Spleen (tissue), 11 donors: ENCODE results near the gene RAB10. TPM values are rescaled to one million over a fixed set of nuclear protein-coding genes. Genes with fewer than 3 reads are reported as not detected.

ENCODE experiments used
- DNase-seq: peaks from one replicate; pipeline ENCODE4 v3.0.0-alpha.2; 2020
- H3K27ac ChIP-seq, 8 donors: fragments of 200-600 bp; sonication (generic) in 7 of 8; 1 replicate in 4 of 8; 2 replicates in 4 of 8; pipeline versions ENCODE4 v1.5.0 to v1.8.0; 2016 to 2021; ENCODE audit warnings: inconsistent platforms in 4 of 8, mild to moderate bottlenecking in 4 of 8, moderate library complexity in 1 of 8
- H3K27me3 ChIP-seq, 7 donors: fragments of 200-600 bp; sonication (generic) in 6 of 7; replicated peaks in 1 of 7; 1 replicate in 4 of 7; 2 replicates in 3 of 7; pipeline versions ENCODE4 v1.5.0 to v1.8.0; 2016 to 2021; ENCODE audit warnings: inconsistent platforms in 3 of 7, mild to moderate bottlenecking in 1 of 7
- H3K36me3 ChIP-seq, 6 donors: fragments of 200-600 bp; sonication (generic) in 5 of 6; 1 replicate in 4 of 6; 2 replicates in 2 of 6; pipeline versions ENCODE4 v1.5.0 to v1.8.0; 2016 to 2021; ENCODE audit warnings: inconsistent platforms in 2 of 6
- H3K4me1 ChIP-seq, 6 donors: fragments of 200-600 bp; sonication (generic) in 5 of 6; 1 replicate in 3 of 6; 2 replicates in 3 of 6; pipeline versions ENCODE4 v1.5.0 to v1.8.0; 2016 to 2021; ENCODE audit warnings: inconsistent platforms in 3 of 6
- H3K4me3 ChIP-seq, 8 donors: fragments of 200-600 bp; sonication (generic) in 7 of 8; 1 replicate in 4 of 8; 2 replicates in 4 of 8; pipeline versions ENCODE4 v1.5.0 to v1.8.0; 2016 to 2021; ENCODE audit warnings: inconsistent platforms in 4 of 8, mild to moderate bottlenecking in 4 of 8, moderate library complexity in 2 of 8
- H3K9me3 ChIP-seq, 8 donors: fragments of 200-600 bp; sonication (generic) in 7 of 8; 1 replicate in 4 of 8; 2 replicates in 4 of 8; pipeline versions ENCODE4 v1.5.0 to v1.8.0; 2016 to 2021; ENCODE audit warnings: inconsistent platforms in 4 of 8
- POLR2A ChIP-seq, 3 donors: fragments of 450-650 bp; IDR thresholded peaks; one replicate each; pipeline ENCODE4 v1.5.1; 2017; ENCODE audit warnings: antibody characterized with exemption in 3 of 3, mild to moderate bottlenecking in 1 of 3
- POLR2AphosphoS5 ChIP-seq, 3 donors: sonication (generic); formaldehyde crosslinking; IDR thresholded peaks; one replicate each; pipeline ENCODE4 v1.5.1; 2017; ENCODE audit warnings: antibody characterized with exemption in 3 of 3
- whole genome bisulfite sequencing, 5 donors: extraction: QIAGEN DNeasy Blood & Tissue Kit in 3 of 5; methylation state at CpG; one replicate each; pipeline versions ENCODE4 v1.1.5 to v1.1.7; 2013 to 2018; 5-methylcytosine and 5-hydroxymethylcytosine counted together
- intact Hi-C: fragments of 100-400 bp; cut with DNase I; formaldehyde crosslinking; loops from one replicate; pipeline ENCODE4 v1.15.0; 2023; ENCODE audit warnings: low total_unique reads
- polyA plus RNA-seq, 3 donors: library from polyadenylated mRNA; stranded (reverse); fragments of 200-250 nt; gene quantifications; one replicate each; pipeline ENCODE4 v1.2.1, GENCODE V29; 2013
- total RNA-seq, 7 donors: library from RNA; depleted of rRNA in 3 of 7; stranded (reverse); fragments of >200 nt in 3 of 7; fragmentation: NEBNext Ultra II Directional in 4 of 7; extraction: Animal tissue kit (Norgen Biotek cat#: 25700) in 4 of 7; gene quantifications; one replicate each; pipeline versions ENCODE4 v1.1.0 to v1.2.1, GENCODE V29; 2016 to 2021
- TF ChIP-seq, protein P1 (sequence below), 11 experiments: fragments of 200-600 bp in 7 of 11; fragments of 450-650 bp in 4 of 11; sonication (generic) in 4 of 11; IDR thresholded peaks in 8 of 11; conservative IDR thresholded peaks in 3 of 11; 1 replicate in 7 of 11; 2 replicates in 4 of 11; pipeline versions ENCODE4 v1.4.0 to v1.8.0; 2016 to 2021; ENCODE audit warnings: antibody characterized with exemption in 11 of 11, inconsistent platforms in 4 of 11, mild to moderate bottlenecking in 1 of 11
- donor health status: healthy with polysubstance abuse.
- donor health status: DM: no; HTN: no; CAD: no; lungs with moderate emphysema.
- donor health status: DM: no; HTN: no; CAD: no.
- donor health status: Bipolar disorder and iron deficiency.
- donor health status: healthy.
- donor health status: DM: no; HTN: no; CAD: no.
- donor health status: DM: yes; HTN: yes; CAD: no.

The RAB10 gene
- total and polyA plus RNA-seq, 10 donors = 24.4 to 135 (median 106) TPM

DNA sequence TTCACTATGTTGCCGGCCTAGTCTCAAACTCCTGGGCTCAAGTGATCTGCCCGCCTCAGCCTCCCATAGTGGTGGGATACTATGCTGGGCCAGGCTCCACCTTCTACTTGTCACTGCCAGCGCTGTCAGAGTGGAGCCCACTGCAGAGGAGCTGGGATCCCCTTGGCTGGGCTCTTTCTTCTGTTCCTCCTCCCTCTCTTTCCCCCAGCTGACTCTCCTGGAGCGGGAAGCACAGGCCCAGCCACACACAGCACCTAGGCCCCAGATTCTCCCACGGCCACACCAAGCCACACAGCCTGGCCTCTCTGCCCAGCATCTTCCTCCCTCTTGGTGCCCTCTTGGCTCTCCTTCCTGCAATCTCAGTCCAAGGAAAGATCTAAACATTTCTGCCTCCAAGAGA lies 135.3 kb downstream of the RAB10 start:
- H3K9me3 ChIP-seq = no peaks in the 10 kb centered on the region
- no peak for TF ChIP-seq POLR2AphosphoS5 (IDR thresholded peaks at IDR 0.05)
- TF ChIP-seq, protein P1, sequence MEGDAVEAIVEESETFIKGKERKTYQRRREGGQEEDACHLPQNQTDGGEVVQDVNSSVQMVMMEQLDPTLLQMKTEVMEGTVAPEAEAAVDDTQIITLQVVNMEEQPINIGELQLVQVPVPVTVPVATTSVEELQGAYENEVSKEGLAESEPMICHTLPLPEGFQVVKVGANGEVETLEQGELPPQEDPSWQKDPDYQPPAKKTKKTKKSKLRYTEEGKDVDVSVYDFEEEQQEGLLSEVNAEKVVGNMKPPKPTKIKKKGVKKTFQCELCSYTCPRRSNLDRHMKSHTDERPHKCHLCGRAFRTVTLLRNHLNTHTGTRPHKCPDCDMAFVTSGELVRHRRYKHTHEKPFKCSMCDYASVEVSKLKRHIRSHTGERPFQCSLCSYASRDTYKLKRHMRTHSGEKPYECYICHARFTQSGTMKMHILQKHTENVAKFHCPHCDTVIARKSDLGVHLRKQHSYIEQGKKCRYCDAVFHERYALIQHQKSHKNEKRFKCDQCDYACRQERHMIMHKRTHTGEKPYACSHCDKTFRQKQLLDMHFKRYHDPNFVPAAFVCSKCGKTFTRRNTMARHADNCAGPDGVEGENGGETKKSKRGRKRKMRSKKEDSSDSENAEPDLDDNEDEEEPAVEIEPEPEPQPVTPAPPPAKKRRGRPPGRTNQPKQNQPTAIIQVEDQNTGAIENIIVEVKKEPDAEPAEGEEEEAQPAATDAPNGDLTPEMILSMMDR (IDR thresholded peaks at IDR 0.05 in 8 of 11, conservative IDR thresholded peaks at IDR 0.05 in 3 of 11) = no peak
- no peak for TF ChIP-seq POLR2A (IDR thresholded peaks at IDR 0.05)
- WGBS, 5 donors = 91 to 94% (median 91%) methylated on average over 5 of the region's 5 CpGs
- no peak overlapping the region for H3K4me3 ChIP-seq
- H3K27ac ChIP-seq = no peak overlapping the region
- intact Hi-C loops = no loop called here
- no peaks in the 10 kb centered on the region for H3K36me3 ChIP-seq
- H3K27me3 ChIP-seq = peaks cover 0 to 33% (median 26%) of the 10 kb centered on the region in 7 donors
- DNase-seq = peak; percentile 31
- H3K4me1 ChIP-seq = peaks cover 5 to 25% (median 16%) of the 10 kb centered on the region in 6 donors

DNA sequence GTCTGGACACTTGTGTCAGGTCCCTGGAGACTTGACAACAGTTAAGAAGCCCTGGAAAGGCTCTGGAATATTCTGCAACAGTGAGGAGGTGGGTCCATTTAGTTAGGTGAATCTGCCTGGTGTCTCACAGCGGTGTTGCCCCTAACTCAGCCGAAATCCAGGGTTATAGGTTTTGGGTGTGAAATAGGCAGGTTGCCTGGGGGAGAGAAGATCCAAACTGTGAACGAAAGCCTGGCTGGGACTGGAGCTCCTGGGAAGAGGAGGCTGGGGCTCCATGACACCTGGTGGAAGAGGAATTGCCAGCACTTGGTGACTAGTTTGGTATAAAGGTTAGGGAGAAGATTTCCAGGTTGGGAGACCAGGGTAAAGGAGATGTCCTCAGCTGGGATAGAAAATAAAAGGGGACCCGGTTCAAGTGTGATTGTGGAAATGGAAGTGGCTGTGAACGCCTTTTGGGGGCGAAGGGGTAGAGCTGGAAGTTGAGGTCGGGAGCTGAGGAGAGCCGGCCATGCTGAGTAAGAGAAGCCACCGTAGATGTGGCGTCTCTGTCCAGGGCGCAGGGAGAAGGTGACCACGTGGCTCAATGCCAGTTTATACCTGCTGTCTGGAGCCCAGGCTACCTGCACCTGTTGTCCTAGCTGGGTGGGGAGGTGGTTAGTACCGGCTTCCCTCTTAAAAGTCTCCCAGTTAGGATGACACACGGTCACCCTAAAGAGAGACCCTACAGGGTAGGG lies 136.0 kb downstream of the RAB10 start:
- Histone ChIP-seq H3K27me3 (peaks cover 0 to 39% (median 29%) of the 10 kb centered on the region in 7 donors), H3K4me3 (no peak overlapping the region), H3K4me1 (peaks cover 5 to 27% (median 17%) of the 10 kb centered on the region in 6 donors), H3K9me3 (no peaks in the 10 kb centered on the region), H3K27ac (no peak overlapping the region), H3K36me3 (no peaks in the 10 kb centered on the region)
- intact Hi-C loops = no loop called here
- DNase-seq = no peak
- TF ChIP-seq POLR2A (IDR thresholded peaks at IDR 0.05) (no peak), POLR2AphosphoS5 (IDR thresholded peaks at IDR 0.05) (no peak)
- TF ChIP-seq, protein P1 (IDR thresholded peaks at IDR 0.05 in 8 of 11, conservative IDR thresholded peaks at IDR 0.05 in 3 of 11) = no peak
- 80 to 89% (median 84%) methylated on average over 14 of the region's 14 CpGs for WGBS, 5 donors

DNA sequence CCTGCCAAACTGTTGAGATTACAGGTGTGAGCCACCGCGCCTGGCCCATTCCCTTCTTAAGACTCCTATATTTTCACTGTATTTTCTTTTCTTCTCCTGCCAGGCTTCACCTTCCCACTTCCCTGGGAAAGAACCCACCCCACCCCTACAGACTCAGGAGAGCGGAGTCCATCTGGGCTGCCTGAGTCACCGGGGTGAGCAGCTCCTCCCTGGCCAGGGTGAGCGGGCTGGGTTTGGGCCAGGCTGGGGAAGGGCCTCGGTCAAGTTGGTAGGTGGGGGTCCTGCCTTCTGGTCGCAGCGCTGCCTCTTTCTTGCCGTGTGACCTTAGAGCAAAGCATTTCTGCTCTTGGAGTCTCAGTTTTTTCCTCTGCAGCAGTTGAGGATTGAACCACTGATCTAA lies 136.9 kb downstream of the RAB10 start:
- intact Hi-C loops = no loop called here
- WGBS, 5 donors = 90 to 97% (median 93%) methylated on average over 6 to 9 of the region's 9 CpGs
- Histone ChIP-seq H3K27ac (no peak overlapping the region), H3K27me3 (peaks cover 0 to 48% (median 29%) of the 10 kb centered on the region in 7 donors), H3K4me3 (no peak overlapping the region), H3K36me3 (no peaks in the 10 kb centered on the region), H3K4me1 (peaks cover 5 to 27% (median 17%) of the 10 kb centered on the region in 6 donors), H3K9me3 (no peaks in the 10 kb centered on the region)
- no peak for DNase-seq
- TF ChIP-seq, protein P1 (IDR thresholded peaks at IDR 0.05 in 8 of 11, conservative IDR thresholded peaks at IDR 0.05 in 3 of 11) = no peak
- TF ChIP-seq POLR2AphosphoS5 (IDR thresholded peaks at IDR 0.05) = no peak
- TF ChIP-seq POLR2A (IDR thresholded peaks at IDR 0.05) = no peak

DNA sequence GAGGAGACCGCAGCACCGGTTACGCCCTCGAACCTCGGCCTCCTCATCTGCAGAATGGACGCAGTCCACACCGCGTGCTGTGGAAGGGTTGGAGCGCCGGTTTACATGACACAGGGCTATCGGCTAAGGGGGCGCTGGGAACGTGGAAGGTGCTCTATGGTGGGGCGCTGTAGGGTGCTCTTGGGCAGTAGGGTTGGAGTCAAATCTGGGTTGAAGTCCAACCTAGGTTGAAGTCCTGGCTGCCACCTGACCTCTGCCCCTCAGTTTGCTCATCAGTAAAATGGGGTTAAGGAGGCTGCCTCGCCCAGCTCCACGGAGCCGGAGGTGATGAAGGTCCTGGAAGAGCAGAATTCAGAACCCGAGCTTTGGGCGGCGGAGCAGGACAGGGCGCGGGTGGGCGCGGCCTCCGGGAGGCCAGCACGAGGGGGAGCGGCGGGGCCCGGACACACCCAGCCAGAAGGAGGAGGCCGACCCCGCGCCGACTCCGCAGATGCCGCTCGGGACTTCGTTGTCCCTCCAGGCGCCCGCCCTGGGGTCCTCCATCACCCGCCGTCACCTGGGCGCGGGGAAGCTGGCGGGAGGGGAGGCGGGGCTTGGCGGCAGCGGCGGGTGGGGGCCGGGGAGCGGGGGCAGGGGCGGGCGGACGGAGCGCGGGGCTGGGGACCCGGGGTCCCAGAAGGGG lies 138.4 kb downstream of the RAB10 start:
- Histone ChIP-seq H3K36me3 (no peaks in the 10 kb centered on the region), H3K9me3 (no peaks in the 10 kb centered on the region), H3K27ac (no peak overlapping the region), H3K4me3 (peak overlapping the region in 6 of 8 donors; percentile 24 to 70 (median 44)), H3K4me1 (peaks cover 5 to 27% (median 17%) of the 10 kb centered on the region in 6 donors), H3K27me3 (peaks cover 0 to 59% (median 29%) of the 10 kb centered on the region in 7 donors)
- 16 to 43% (median 27%) methylated on average over 22 to 56 of the region's 56 CpGs for WGBS, 5 donors
- DNase-seq = no peak
- intact Hi-C loops = no loop called here
- TF ChIP-seq POLR2AphosphoS5 (IDR thresholded peaks at IDR 0.05) (no peak), POLR2A (IDR thresholded peaks at IDR 0.05) (no peak)
- TF ChIP-seq, protein P1 (IDR thresholded peaks at IDR 0.05 in 8 of 11, conservative IDR thresholded peaks at IDR 0.05 in 3 of 11) = no peak
